ENCODE data around the gene ISYNA1. TPM values are rescaled to one million over a fixed set of nuclear protein-coding genes. Genes with fewer than 3 reads are reported as not detected.

ISYNA1 gene
- total RNA-seq, 1 donor = 8.0 TPM

- no peaks in the 10 kb centered on the region for H3K27me3 ChIP-seq (ENCODE audit: insufficient read depth, low read length)
- H2AFZ ChIP-seq (ENCODE audit: low read length) = no peak overlapping the region
- H3K79me2 ChIP-seq (ENCODE audit: insufficient read depth, low read length) = no peaks in the 10 kb centered on the region
- H3K4me1 ChIP-seq (ENCODE audit: insufficient read depth, low read length) = peaks cover 22% of the 10 kb centered on the region
- no peaks in the 10 kb centered on the region for H3K9me3 ChIP-seq (ENCODE audit: low read depth, low read length)
- H3K27ac ChIP-seq (ENCODE audit: low read depth, low read length) = no peak overlapping the region
- H3K4me3 ChIP-seq (ENCODE audit: insufficient read depth, low read length) = no peak overlapping the region
- no peak overlapping the region for H3K4me2 ChIP-seq (ENCODE audit: insufficient read depth, low read length)
- H4K20me1 ChIP-seq (ENCODE audit: insufficient read depth, low read length) = peaks cover 44% of the 10 kb centered on the region
- DNase-seq (ENCODE audit: insufficient read length, low spot score, missing footprints) = peak; percentile 93
- no peak for TF ChIP-seq CTCF (IDR thresholded peaks at IDR 0.05; ENCODE audit: extremely low read depth, low read depth, low read length)
- peaks cover 23% of the 10 kb centered on the region for H3K36me3 ChIP-seq (ENCODE audit: insufficient read depth, low read length)
These were observed 1.3 kb upstream of the ISYNA1 start for GRCh38 chr19:18439025-18439909.

- Histone ChIP-seq H3K4me1 (ENCODE audit: insufficient read depth, low read length) (peaks cover 22% of the 10 kb centered on the region), H3K9me3 (ENCODE audit: low read depth, low read length) (no peaks in the 10 kb centered on the region), H3K36me3 (ENCODE audit: insufficient read depth, low read length) (peaks cover 15% of the 10 kb centered on the region), H3K79me2 (ENCODE audit: insufficient read depth, low read length) (no peaks in the 10 kb centered on the region), H3K4me2 (ENCODE audit: insufficient read depth, low read length) (peak overlapping the region; percentile 77), H3K27ac (ENCODE audit: low read depth, low read length) (no peak overlapping the region), H3K4me3 (ENCODE audit: insufficient read depth, low read length) (peak overlapping the region; percentile 68), H4K20me1 (ENCODE audit: insufficient read depth, low read length) (peaks cover 37% of the 10 kb centered on the region), H3K27me3 (ENCODE audit: insufficient read depth, low read length) (no peaks in the 10 kb centered on the region), H2AFZ (ENCODE audit: low read length) (no peak overlapping the region)
- TF ChIP-seq CTCF (IDR thresholded peaks at IDR 0.05; ENCODE audit: extremely low read depth, low read depth, low read length) = no peak
- DNase-seq (ENCODE audit: insufficient read length, low spot score, missing footprints) = peak; percentile 94
These were observed 545 bp upstream of the ISYNA1 start for GRCh38 chr19:18438331-18439024.

GRCh38 chr19:18436671-18437490, 1.1 kb downstream of the ISYNA1 start:
- H3K36me3 ChIP-seq (ENCODE audit: insufficient read depth, low read length) = peaks cover 11% of the 10 kb centered on the region
- peak; percentile 99 for DNase-seq (ENCODE audit: insufficient read length, low spot score, missing footprints)
- H3K9me3 ChIP-seq (ENCODE audit: low read depth, low read length) = no peaks in the 10 kb centered on the region
- H4K20me1 ChIP-seq (ENCODE audit: insufficient read depth, low read length) = peaks cover 27% of the 10 kb centered on the region
- H3K27me3 ChIP-seq (ENCODE audit: insufficient read depth, low read length) = no peaks in the 10 kb centered on the region
- H3K4me2 ChIP-seq (ENCODE audit: insufficient read depth, low read length) = peak overlapping the region; percentile 77
- peak overlapping the region; percentile 68 for H3K4me3 ChIP-seq (ENCODE audit: insufficient read depth, low read length)
- no peaks in the 10 kb centered on the region for H3K79me2 ChIP-seq (ENCODE audit: insufficient read depth, low read length)
- TF ChIP-seq CTCF (IDR thresholded peaks at IDR 0.05; ENCODE audit: extremely low read depth, low read depth, low read length) = no peak
- peaks cover 22% of the 10 kb centered on the region for H3K4me1 ChIP-seq (ENCODE audit: insufficient read depth, low read length)
- no peak overlapping the region for H2AFZ ChIP-seq (ENCODE audit: low read length)
- no peak overlapping the region for H3K27ac ChIP-seq (ENCODE audit: low read depth, low read length)

Data from osteoblast (primary cell).